AG04450 (cell line): ENCODE data around the gene FARP1. TPM values are rescaled to one million over a fixed set of nuclear protein-coding genes. Genes with fewer than 3 reads are reported as not detected.

Experiments used
- CTCF ChIA-PET: fragments of 300-600, 350-600 bp; formaldehyde crosslinking; extraction: SDS; loops from one replicate; lab custom pipeline; 2022; ENCODE audit warnings: antibody characterized with exemption, inconsistent platforms; lab: Charles Lee
- POLR2A ChIA-PET: fragments of 350-600 bp; formaldehyde crosslinking; extraction: SDS; loops from one replicate; lab custom pipeline; 2021; ENCODE audit warnings: antibody characterized with exemption, inconsistent platforms; lab: Yijun Ruan, JAX
- DNase-seq: peaks from one replicate; pipeline ENCODE4 v3.0.0-alpha.2; 2011; ENCODE audit warnings: low read depth, low spot score
- H3K27ac ChIP-seq: one replicate; pipeline ENCODE4 v1.5.1; 2012; ENCODE audit warnings: low read depth, low read length, control low read depth
- H3K27me3 ChIP-seq: one replicate; pipeline ENCODE4 v1.6.0; 2012; ENCODE audit warnings: low read length; ENCODE audit not compliant: control insufficient read depth, insufficient read depth
- H3K4me3 ChIP-seq: 2 replicates; pipeline ENCODE4 v1.5.1; 2011; ENCODE audit warnings: mild to moderate bottlenecking, low read depth, low read length, control low read depth
- H3K9me3 ChIP-seq: 2 replicates; pipeline ENCODE4 v1.5.1; 2012; ENCODE audit warnings: low read length; ENCODE audit not compliant: control insufficient read depth, insufficient read depth
- CTCF ChIP-seq: IDR thresholded peaks from 2 replicates; pipeline ENCODE4 v1.5.1; 2011; ENCODE audit warnings: low read depth, low read length, control low read depth, inconsistent platforms
- polyA plus RNA-seq: library from polyadenylated mRNA; depleted of rRNA; stranded (reverse); fragments of >200 nt; gene quantifications from 2 replicates; pipeline ENCODE4 v1.2.3, GENCODE V29; 2011

Gene FARP1
- polyA plus RNA-seq, 1 experiment: 76.4 TPM

DNA sequence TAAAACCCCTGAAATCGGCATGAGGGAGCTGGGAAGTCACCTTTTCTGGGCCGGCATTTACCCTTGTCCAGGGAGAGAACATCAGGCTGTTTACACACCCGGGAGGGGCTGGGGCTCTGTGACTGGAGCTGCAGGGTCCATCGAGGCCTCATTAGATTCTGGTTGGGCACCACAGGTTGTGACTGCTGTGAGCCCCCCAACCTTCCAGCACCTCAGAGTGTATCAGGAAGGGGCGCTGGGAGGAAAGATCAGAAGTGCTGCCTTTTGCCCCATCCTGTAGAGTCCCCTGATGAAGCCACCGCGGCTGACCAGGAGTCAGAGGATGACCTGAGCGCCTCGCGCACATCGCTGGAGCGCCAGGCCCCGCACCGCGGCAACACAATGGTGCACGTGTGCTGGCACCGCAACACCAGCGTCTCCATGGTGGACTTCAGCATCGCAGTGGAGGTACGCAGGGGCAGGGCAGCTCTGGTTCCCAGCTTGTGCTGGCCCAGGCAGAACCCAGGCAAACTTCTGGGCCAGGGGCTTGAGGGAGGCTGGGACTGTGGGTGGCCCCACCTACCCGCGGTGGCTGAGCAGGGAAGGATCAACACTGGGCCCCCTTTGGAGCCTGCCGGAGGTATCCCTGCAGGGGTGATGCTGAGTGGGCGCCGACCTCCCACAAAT, 297.6 kb downstream of the FARP1 start:
- Histone ChIP-seq H3K27me3 (no peaks in the 10 kb centered on the region), H3K4me3 (no peak overlapping the region), H3K27ac (no peak overlapping the region), H3K9me3 (no peaks in the 10 kb centered on the region; the same call in 1 of the 2 replicates)
- TF ChIP-seq CTCF: no peak
- no peak for DNase-seq
- POLR2A ChIA-PET: no interaction called here
- CTCF ChIA-PET: no interaction called here

DNA sequence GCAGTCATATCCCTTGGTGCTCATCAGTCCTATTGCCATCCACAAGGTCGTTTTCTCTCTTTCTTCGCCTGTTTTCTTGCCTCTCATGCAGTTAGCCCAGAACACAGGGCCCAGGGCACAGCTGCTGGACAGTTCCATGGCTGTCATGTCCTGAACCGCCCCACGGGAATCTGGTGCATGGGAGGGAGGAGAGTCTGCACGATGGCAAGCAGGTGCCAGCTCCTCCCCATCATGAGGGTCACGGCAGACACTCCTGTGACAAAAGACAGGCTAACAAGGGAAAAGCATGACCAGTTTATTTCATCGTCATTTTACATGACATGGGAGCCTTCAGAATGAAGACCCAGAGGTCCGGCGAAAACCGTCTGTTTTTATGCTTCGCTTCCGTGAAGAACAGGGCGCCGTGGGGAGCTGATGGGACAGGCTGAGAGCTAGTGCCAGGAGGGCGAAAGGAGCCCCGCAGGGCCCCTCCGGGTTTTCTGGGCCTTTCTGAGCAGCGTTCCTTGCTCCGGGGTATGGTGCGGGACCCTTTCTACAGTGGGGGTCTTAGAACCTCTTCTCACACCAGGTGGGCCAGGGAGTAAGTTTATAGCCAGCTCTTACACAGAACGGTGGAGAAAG, 298.3 kb downstream of the FARP1 start:
- no peak overlapping the region for H3K27ac ChIP-seq
- no peaks in the 10 kb centered on the region for H3K27me3 ChIP-seq
- ChIA-PET POLR2A (no interaction called here), CTCF (no interaction called here)
- H3K4me3 ChIP-seq: no peak overlapping the region
- no peak for TF ChIP-seq CTCF
- no peak for DNase-seq
- no peaks in the 10 kb centered on the region; the same call in 1 of the 2 replicates for H3K9me3 ChIP-seq

DNA sequence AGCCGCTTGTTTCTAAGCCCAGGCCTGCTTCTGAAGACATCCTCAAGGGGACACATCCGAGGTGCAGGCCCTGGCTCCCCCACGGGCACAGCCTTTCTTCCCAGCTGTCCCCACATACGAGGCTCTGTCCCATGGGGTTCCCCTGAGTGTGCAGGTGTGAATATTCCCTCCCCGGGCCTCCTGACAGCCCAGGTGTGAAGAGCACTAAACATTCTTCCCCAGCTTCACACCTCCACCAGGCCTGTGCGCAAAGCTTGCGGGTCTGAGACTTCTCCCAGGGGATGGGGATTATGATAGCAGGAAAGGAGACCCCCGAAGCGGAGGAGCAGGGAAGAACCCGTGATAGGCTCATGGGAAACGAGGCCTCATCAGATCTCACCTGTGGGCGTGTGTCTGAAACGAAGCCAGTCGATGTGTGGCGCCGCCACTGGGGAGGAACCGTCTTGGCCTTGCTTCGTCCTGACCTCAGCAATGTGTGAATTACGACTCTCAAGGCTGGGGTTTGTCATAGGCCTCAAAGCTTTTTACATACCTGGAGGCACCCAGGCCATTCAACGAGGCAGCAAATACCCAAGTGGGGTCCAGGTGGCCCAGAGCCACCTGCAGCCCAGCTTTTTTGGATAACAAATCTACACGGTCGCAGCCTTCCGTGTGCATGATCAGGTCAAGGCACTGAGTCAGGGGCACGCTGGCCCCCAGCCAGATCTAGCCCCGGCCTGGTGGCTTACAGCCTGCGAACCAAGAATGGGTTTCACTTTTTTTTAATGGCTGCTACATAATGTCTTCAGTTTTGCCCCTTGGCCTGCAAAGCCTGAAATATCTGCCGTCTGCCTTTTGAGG, 299.7 kb downstream of the FARP1 start:
- CTCF ChIA-PET: interaction anchor here (0.8 to 1.2 kb wide), 2 partner anchors 210 to 231 kb away, joined by 3 to 5 read pairs; no protein-coding TSS in a partner anchor
- no peaks in the 10 kb centered on the region for H3K27me3 ChIP-seq
- H3K27ac ChIP-seq: peak overlapping the region; percentile 31
- no peak for TF ChIP-seq CTCF
- POLR2A ChIA-PET: no interaction called here
- H3K9me3 ChIP-seq: no peaks in the 10 kb centered on the region; the same call in 1 of the 2 replicates
- no peak overlapping the region for H3K4me3 ChIP-seq
- DNase-seq: no peak

DNA sequence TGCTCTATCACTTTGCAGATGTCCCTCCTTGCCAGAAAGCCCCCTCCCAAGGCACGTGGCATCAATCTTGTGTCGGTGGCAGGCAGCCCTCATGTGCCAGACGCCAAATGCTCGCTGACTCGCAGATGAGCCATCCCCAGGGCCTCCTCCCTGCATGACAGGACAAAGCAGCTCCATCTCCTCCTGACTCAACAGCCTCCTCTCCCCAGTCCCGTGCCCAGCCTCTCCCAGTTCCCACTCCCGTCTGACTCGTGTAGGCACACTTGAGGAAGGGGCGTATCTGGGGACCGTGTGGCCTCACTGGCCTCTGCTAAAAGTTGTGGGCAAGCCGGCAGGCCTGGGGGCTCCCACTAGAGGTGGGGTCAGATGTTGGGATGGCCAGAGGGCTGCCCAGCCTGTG, 300.4 kb downstream of the FARP1 start:
- H3K27ac ChIP-seq: peak overlapping the region; percentile 39
- no peaks in the 10 kb centered on the region; the same call in 1 of the 2 replicates for H3K9me3 ChIP-seq
- CTCF ChIA-PET: interaction anchor here (0.8 to 1.2 kb wide), 2 partner anchors 210 to 231 kb away, joined by 3 to 5 read pairs; no protein-coding TSS in a partner anchor

More for the DNA sequence above, 300.4 kb downstream of the FARP1 start:
- peak; percentile 26 for DNase-seq
- no peaks in the 10 kb centered on the region for H3K27me3 ChIP-seq
- no peak for TF ChIP-seq CTCF
- H3K4me3 ChIP-seq: no peak overlapping the region
- POLR2A ChIA-PET: no interaction called here
